B cell (primary cell): ENCODE measurements around the gene PPP1R16B. TPM values are rescaled to one million over a fixed set of nuclear protein-coding genes. Genes with fewer than 3 reads are reported as not detected.
A peak's percentile ranks its signal among the peaks of the same experiment; 100 is the strongest.

Experiments used
- ATAC-seq: fragments of 200-7000 bp; cut with Tn5 transposase; one replicate; pipeline ENCODE4 v1.10.0; 2021; ENCODE audit warnings: low read depth, mild to moderate bottlenecking, moderate number of reproducible peaks, moderate library complexity
- CTCF ChIA-PET: fragments of 350-600 bp; sonication (Branson Sonifier 250); formaldehyde crosslinking; loops from one replicate; lab custom pipeline; 2021; ENCODE audit warnings: antibody characterized with exemption, inconsistent platforms; lab: Charles Lee
- POLR2A ChIA-PET: fragments of 350-600 bp; sonication (Branson Sonifier 250); formaldehyde crosslinking; loops from one replicate; lab custom pipeline; 2021; ENCODE audit warnings: antibody characterized with exemption; lab: Charles Lee
- DNase-seq: peaks from one replicate; pipeline ENCODE4 v3.0.0; 2013
- H2AFZ ChIP-seq: 2 replicates; pipeline ENCODE4 v1.6.1; 2012; ENCODE audit warnings: mild to moderate bottlenecking, low read depth, low read length; ENCODE audit not compliant: insufficient read depth, poor library complexity, severe bottlenecking
- H3K27ac ChIP-seq, 2 donors: 1 replicate in 1 of 2; 2 replicates in 1 of 2; pipeline ENCODE4 v1.5.1; 2012 to 2013; ENCODE audit warnings: low read length in 2 of 2, mild to moderate bottlenecking in 2 of 2, moderate library complexity in 1 of 2
- H3K27me3 ChIP-seq, 4 experiments: fragments of 200-600 bp in 1 of 4; sonication (generic) in 1 of 4; replicated peaks in 1 of 4; 1 replicate in 2 of 4; 2 replicates in 2 of 4; pipeline versions ENCODE4 v1.6.1 to v1.7.0; 2013 to 2016; ENCODE audit warnings: low read length in 3 of 4, mild to moderate bottlenecking in 2 of 4, mixed read lengths in 1 of 4, moderate library complexity in 1 of 4; ENCODE audit not compliant: insufficient read depth in 4 of 4, control insufficient read depth in 3 of 4; ENCODE audit errors: control extremely low read depth in 1 of 4
- H3K36me3 ChIP-seq, 2 experiments: replicated peaks in 1 of 2; 1 replicate in 1 of 2; 2 replicates in 1 of 2; pipeline versions ENCODE4 v1.6.1 to v1.7.1; 2013; ENCODE audit warnings: low read length in 1 of 2; ENCODE audit not compliant: insufficient read depth in 2 of 2, control insufficient read depth in 1 of 2; ENCODE audit errors: control extremely low read depth in 1 of 2, extremely low read depth in 1 of 2
- H3K4me1 ChIP-seq, 2 donors: fragments of 200-600 bp in 1 of 2; sonication (generic) in 1 of 2; 1 replicate in 1 of 2; 2 replicates in 1 of 2; pipeline versions ENCODE4 v1.5.1 to v1.6.1; 2013 to 2017; ENCODE audit warnings: low read length in 2 of 2; ENCODE audit not compliant: control insufficient read depth in 2 of 2, insufficient read depth in 2 of 2
- H3K4me2 ChIP-seq: replicated peaks from 2 replicates; pipeline ENCODE3; 2012; ENCODE audit warnings: mild to moderate bottlenecking, low read depth, low read length; ENCODE audit not compliant: poor library complexity, severe bottlenecking
- H3K4me3 ChIP-seq, 5 experiments: fragments of 200-600 bp in 1 of 5; sonication (generic) in 1 of 5; 1 replicate in 3 of 5; 2 replicates in 2 of 5; pipeline versions ENCODE4 v1.5.1 to v1.7.0; 2011 to 2016; ENCODE audit warnings: low read length in 4 of 5, mild to moderate bottlenecking in 4 of 5, low read depth in 2 of 5, control low read depth in 1 of 5, moderate library complexity in 1 of 5; ENCODE audit not compliant: insufficient read depth in 1 of 5; ENCODE audit errors: control extremely low read depth in 1 of 5, extremely low read depth in 1 of 5
- H3K79me2 ChIP-seq: fragments of 200-600 bp; sonication (generic); one replicate; pipeline ENCODE4 v1.6.0; 2016; ENCODE audit warnings: low read length; ENCODE audit not compliant: control insufficient read depth, insufficient read depth
- H3K9ac ChIP-seq: fragments of 200-600 bp; sonication (generic); 2 replicates; pipeline ENCODE4 v1.6.1; 2017; ENCODE audit warnings: mild to moderate bottlenecking, low read length, moderate library complexity
- H3K9me3 ChIP-seq, 3 donors: one replicate each; pipeline versions ENCODE4 v1.6.1 to v1.7.1; 2013; ENCODE audit warnings: low read length in 2 of 3; ENCODE audit not compliant: control insufficient read depth in 2 of 3, insufficient read depth in 1 of 3; ENCODE audit errors: control extremely low read depth in 1 of 3
- H4K20me1 ChIP-seq: 2 replicates; pipeline ENCODE4 v1.6.0; 2012; ENCODE audit warnings: mild to moderate bottlenecking, low read length; ENCODE audit not compliant: insufficient read depth, control insufficient read depth, poor library complexity, severe bottlenecking
- H3K27ac Mint-ChIP-seq: one replicate; pipeline ENCODE4 v1.8.0; 2021; ENCODE audit warnings: mixed read lengths
- H3K27me3 Mint-ChIP-seq: one replicate; pipeline ENCODE4 v1.8.0; 2021; ENCODE audit warnings: mixed read lengths
- H3K4me1 Mint-ChIP-seq: one replicate; pipeline ENCODE4 v1.8.0; 2021; ENCODE audit warnings: mixed read lengths
- H3K4me3 Mint-ChIP-seq: one replicate; pipeline ENCODE4 v1.8.0; 2021; ENCODE audit warnings: mixed read lengths
- H3K9me3 Mint-ChIP-seq: one replicate; pipeline ENCODE4 v1.8.0; 2022; ENCODE audit warnings: mixed read lengths; ENCODE audit not compliant: insufficient read depth
- CTCF ChIP-seq: fragments of 200-600 bp; IDR thresholded peaks from one replicate; pipeline ENCODE4 v1.8.0; 2022; ENCODE audit warnings: antibody characterized with exemption, mild to moderate bottlenecking
- EZH2 ChIP-seq: IDR thresholded peaks from 2 replicates; pipeline ENCODE4 v1.6.1; 2012; ENCODE audit warnings: borderline replicate concordance, low read depth, mild to moderate bottlenecking, moderate library complexity, low read length; ENCODE audit not compliant: insufficient read depth, poor library complexity, severe bottlenecking
- WGBS: methylation state at CpG from one replicate; pipeline ENCODE4 v1.1.5; 2013; ENCODE audit warnings: missing lambda C conversion rate; ENCODE audit not compliant: insufficient coverage; 5-methylcytosine and 5-hydroxymethylcytosine counted together
- intact Hi-C: fragments of 100-400 bp; cut with micrococcal nuclease; formaldehyde crosslinking; loops from one replicate; pipeline ENCODE4 v1.10.0; 2022
- polyA plus RNA-seq: library from polyadenylated mRNA; depleted of rRNA; stranded (reverse); fragments of >200 nt; gene quantifications from 2 replicates; pipeline ENCODE4 v1.2.3, GENCODE V29; 2012
- total RNA-seq, 2 donors: library from RNA; stranded (reverse); fragments of 120-200 nt in 1 of 2; gene quantifications; 1 replicate in 1 of 2; 2 replicates in 1 of 2; pipeline versions ENCODE4 v1.2.3 to v1.2.4, GENCODE V29; 2013 to 2022

Gene PPP1R16B
- total and polyA plus RNA-seq, 2 donors (not counting 1 experiment from before 2014, with no cell fraction given) = 58.8 to 108 TPM

- peaks cover 0 to 4% (median 4%) of the 10 kb centered on the region in 3 donors for H3K9me3 ChIP-seq
- peaks cover 22 to 52% of the 10 kb centered on the region in 2 donors for H3K4me1 ChIP-seq
- POLR2A ChIA-PET = interaction anchor here (0.7 to 3.9 kb wide), 10 partner anchors 9 to 144 kb away, joined by 3 to 43 read pairs (median 12); partner anchors contain the start of gene PPP1R16B
- H3K9ac ChIP-seq = no peak overlapping the region
- WGBS = 11% methylated on average over 20 of the region's 25 CpGs
- Mint-ChIP-seq H3K27me3 (no peaks in the 10 kb centered on the region), H3K9me3 (no peaks in the 10 kb centered on the region), H3K4me1 (peaks cover 57% of the 10 kb centered on the region), H3K27ac (peak overlapping the region; percentile 89), H3K4me3 (peak overlapping the region; percentile 64)
- intact Hi-C loops = loop anchor here (1.0 to 5.0 kb wide), 8 partner anchors 18 to 247 kb away; partner anchors contain the start of genes ACTR5 and PPP1R16B
- no peak overlapping the region for H2AFZ ChIP-seq
- peak overlapping the region; percentile 56 for H3K4me2 ChIP-seq
- DNase-seq (peak; percentile 88), ATAC-seq (peak; percentile 79)
- H3K27me3 ChIP-seq = no peaks in the 10 kb centered on the region
- TF ChIP-seq CTCF = peak; percentile 91
- no peak for TF ChIP-seq EZH2
- H4K20me1 ChIP-seq = peaks cover 23% of the 10 kb centered on the region
- H3K4me3 ChIP-seq = no peak overlapping the region
- peaks cover 2 to 67% of the 10 kb centered on the region in 2 experiments for H3K36me3 ChIP-seq
- peaks cover 89% of the 10 kb centered on the region for H3K79me2 ChIP-seq
- CTCF ChIA-PET = interaction anchor here (0.6 to 11.0 kb wide), 40 partner anchors 8 to 247 kb away, joined by 3 to 141 read pairs (median 6); partner anchors contain the start of genes ACTR5, DHX35, FAM83D and PPP1R16B
- peak overlapping the region; percentile 74 to 78 for H3K27ac ChIP-seq
Observed at GRCh38 chr20:38893565-38894090, 88.1 kb downstream of the PPP1R16B start.
